Activated CD4-positive, alpha-beta T cell treated with anti-CD3 and anti-CD28 coated beads, Interleukin-2, amount 50 U/mL, for 48 hours (primary cell): Measurements from ENCODE around the gene FEZ2.

Source experiments
- DNase-seq, 2 experiments: peaks; one replicate each; pipeline ENCODE4 v3.0.0-alpha.2; 2020

FEZ2 gene

DNA sequence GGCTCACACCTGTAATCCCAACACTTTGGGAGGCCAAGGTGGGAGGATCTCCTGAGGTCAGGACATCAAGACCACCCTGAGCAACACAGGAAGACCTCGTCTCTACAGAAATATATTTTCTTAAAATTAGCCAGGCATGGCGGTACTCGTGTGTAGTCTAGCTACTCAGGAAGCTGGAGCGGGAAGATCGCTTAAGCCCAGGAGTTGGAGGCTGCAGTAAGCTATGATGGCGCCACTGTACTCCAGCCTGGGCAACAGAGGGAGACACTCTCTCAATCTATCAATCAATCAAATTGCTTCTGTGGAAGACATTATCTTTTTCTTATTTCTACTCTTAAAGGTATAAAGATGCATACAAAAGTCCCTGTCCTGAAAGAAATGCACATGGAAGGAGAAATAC, 11.3 kb downstream of the FEZ2 start:
- DNase-seq = no peak

GRCh38 chr2:36584148-36584794, 13.7 kb downstream of the FEZ2 start:
- DNase-seq = no peak

DNA sequence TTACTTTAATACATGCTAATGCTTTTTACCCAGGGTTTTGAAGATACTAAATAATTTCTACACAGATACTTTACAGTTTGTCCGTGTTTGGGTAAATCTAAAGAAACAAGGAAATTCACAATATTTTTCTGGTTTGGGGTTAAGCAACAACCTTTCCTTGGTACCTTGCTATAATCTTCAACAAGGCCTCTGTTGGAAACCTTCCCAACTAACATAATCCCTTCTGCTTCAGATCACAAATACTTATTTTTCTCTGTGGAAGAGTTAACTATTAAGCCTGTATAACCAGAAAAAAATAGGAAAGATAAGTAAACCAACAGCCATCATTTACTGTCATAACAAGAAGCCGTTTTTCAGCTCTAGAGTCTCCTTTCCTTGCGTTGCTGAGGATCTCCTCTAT, 15.0 kb downstream of the FEZ2 start:
- DNase-seq = no peak

GRCh38 chr2:36582538-36582937, 15.4 kb downstream of the FEZ2 start:
- no peak for DNase-seq

DNA sequence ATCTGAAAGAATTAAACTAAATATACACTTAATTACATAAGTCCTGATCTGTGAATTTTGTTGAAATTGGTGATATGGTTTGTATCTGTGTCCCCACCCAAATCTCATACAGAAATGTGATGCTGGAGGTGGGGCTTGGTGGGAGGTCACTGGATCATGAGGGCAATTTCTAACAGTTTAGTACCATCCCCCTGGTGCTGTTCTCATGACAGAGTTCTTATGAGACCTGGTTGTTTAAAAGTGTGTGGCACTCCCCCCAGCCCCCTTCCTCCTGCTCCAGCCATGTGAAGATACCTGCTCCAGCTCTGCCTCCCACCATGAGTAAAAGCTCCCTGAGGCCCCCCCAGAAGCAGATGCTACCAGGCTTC, 18.7 kb downstream of the FEZ2 start:
- DNase-seq = no peak

- DNase-seq = no peak
Observed at GRCh38 chr2:36578343-36579296, 19.3 kb downstream of the FEZ2 start.

- DNase-seq = no peak
Observed at GRCh38 chr2:36577884-36578283, 20.1 kb downstream of the FEZ2 start.

DNA sequence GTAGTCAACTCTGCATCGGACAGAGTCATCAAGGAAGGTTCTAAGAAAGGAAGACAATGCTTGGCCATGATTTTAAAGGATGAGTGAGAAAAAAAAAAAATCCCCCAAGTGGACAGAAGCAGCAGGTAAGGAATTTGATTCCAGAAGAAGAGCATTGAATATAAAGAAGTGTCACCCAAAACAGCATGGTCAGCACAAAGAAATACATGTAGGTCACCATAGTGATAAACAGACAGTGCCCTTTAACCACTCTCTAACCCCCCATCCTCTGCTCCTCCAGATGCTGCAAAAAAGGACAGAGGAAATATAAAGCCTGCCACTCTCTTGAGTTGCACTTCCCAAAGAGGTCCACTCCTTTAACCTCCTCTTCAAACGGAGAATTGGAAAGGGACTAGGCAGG, 23.4 kb downstream of the FEZ2 start:
- DNase-seq = no peak

DNA sequence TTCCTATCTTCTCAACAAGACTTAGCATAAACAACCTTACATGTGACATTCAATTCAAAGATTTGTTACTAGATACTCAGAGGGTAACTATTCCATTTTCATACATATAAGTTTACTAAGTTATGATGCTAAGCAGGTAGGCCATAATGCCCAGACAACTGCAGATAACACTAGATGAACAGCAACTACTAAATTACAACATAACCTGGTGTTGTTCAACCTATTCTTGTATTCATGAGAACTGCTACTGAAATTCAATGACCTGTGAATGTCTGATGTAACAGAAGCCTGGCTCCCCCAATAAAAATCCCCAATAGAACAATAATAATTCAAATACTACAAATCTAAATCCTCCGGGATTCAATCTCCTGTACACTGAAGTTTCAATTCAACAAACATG, 24.8 kb downstream of the FEZ2 start:
- no peak for DNase-seq

GRCh38 chr2:36572719-36573059, 25.3 kb downstream of the FEZ2 start:
- DNase-seq = no peak

DNA sequence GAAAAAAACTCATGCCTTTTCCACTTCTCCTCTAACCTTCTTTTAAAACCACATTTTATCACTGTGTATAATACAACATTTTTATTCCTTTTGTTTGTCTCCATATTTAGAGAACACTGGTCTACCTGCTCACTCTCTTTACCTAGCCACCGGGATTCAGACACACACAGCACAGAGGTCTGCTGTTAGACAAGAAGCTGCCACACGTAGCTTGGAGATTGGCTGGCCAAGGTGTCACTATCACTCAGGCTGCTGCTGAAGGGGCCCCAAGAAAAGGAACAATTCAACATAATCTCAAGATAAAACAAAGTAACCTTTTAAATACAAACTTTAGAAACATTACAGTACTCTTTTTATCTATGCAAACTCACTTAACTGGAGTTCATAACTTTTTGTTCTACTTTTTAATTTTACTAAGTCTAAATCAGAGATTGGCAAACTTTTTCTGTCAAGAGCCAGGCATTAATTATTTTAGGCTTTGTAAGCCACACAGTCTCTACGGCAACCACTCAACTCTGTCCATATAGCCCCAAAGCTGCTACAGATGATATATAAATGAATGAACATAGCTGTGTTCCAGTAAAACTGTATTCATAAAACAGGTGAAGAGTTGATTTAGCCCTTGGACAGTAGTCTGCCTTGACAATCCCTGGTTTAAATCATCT, 25.8 kb downstream of the FEZ2 start:
- no peak for DNase-seq

DNA sequence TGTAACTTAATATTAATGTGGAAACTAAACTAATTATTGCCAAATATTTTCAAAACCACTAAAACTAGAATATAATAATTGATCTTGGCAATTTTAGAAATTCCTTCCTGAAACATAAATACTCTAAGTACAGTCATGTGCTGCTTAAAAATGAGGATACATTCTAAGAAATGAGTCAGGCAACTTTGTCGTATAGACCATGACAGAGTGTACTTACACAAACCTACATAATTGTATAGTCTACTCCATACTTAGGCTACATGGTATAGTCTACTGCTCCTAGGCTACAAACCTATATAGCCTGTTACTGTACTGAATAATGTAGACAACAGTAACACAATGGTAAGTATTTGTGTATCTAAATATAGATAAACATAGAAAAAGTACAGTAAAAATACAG, 27.6 kb downstream of the FEZ2 start:
- DNase-seq = no peak

- no peak for DNase-seq
Observed at GRCh38 chr2:36569267-36569856, 28.6 kb downstream of the FEZ2 start.

- no peak for DNase-seq
Observed at GRCh38 chr2:36568516-36569246, 29.3 kb downstream of the FEZ2 start.

DNA sequence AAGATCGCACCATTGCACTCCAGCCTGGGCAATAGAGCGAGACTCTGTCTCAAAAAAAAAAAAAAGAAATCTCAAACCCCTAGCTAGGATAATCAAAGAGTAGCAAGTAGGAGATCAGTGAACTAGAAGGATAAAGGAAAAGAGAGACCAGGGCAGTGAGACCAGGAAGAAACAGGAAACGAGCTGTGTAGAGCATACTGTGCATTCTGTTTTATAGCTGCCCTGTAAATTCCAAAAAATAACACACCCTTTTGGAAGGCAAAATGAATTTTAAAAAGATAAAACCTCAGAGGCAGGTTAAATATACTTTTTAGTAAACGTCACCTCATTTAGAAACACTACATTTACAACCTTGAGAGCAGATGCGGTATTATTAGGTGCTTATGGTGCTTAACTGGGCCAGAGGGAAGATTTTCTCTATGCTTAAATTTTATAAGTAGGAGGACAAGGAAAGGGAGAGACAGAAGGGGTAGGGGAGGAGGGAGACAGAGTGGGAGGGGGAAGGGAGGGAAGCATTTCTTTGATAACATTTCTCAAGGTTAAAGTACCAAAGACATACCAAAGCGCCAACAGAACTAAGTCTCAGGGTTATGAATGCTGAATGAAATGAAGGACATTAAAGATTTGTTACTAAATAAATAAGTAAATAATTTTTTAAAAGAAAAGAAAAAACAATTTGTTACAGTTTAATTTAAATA, 30.1 kb downstream of the FEZ2 start:
- DNase-seq = no peak

GRCh38 chr2:36566887-36567286, 31.1 kb downstream of the FEZ2 start:
- no peak for DNase-seq

GRCh38 chr2:36565712-36566111, 32.3 kb downstream of the FEZ2 start:
- DNase-seq = no peak

DNA sequence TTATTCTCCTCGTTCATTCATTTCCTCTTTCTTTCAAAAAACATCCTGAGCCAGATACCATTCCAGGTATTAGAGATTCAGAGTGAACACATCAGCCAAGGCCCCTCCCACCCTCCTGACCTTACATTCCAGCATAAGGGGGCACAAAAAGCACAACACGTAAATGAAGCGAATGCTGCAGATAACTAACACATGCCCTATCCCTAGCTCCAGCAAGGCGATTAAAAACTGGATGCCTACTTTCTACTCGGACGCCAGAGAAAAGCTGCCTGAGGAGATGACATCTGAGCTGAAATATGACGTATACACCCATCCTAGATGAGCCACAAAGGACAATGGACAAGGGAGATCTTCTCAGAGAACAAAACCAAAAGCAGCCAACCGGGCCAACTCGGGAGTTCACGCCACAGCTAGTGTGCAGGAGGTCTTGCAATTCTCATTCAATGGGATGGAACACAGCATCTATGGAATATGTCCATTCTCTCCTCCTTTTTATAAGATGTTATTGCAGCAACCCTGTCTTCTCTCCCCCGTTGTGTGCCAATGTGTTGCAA, 33.5 kb downstream of the FEZ2 start:
- DNase-seq = no peak

DNA sequence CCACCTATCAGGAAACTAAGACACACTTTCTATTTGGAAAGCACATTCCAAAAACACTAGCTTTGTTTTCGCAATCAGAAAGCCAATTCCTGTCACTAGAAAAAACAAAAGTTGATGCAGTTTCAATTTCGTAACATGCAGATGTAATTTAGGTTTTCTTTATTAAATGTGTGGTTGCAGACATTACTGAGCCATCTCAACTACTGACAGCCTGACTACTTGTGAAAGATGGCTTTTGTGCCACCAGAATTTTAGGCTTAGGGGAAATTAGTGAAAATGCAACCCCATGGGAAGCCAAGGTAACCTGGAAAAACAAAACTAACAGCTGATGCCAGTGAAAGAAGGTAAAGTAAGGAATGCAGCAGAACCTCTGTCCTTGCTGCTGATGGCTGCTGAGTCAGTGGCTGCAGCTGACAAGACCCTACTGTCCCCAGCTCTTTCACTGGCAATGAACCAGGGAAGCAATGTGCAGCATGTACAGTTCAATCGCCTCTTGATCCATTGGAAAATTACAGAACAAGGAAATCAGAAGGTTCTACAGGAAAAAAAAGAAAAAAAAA, 34.9 kb downstream of the FEZ2 start:
- DNase-seq = no peak

DNA sequence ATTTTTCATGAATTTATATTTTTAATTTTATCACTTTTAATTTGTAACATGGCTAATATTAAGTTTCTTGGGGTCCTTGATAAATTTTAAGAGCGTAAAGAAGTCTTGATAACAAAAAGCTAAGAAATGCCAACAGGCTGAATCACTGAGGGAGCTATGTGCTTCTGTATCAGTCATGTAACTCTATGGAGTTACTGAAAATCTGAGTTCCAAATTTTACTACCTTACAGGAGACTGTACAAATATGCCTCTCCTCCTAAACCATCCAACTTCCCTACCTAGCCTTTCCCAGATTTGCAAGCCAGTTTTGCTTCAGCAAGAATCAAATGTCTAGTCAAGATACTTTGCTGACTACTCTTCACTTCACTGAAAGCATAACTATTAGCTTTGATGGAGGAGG, 35.7 kb downstream of the FEZ2 start:
- DNase-seq = no peak

DNA sequence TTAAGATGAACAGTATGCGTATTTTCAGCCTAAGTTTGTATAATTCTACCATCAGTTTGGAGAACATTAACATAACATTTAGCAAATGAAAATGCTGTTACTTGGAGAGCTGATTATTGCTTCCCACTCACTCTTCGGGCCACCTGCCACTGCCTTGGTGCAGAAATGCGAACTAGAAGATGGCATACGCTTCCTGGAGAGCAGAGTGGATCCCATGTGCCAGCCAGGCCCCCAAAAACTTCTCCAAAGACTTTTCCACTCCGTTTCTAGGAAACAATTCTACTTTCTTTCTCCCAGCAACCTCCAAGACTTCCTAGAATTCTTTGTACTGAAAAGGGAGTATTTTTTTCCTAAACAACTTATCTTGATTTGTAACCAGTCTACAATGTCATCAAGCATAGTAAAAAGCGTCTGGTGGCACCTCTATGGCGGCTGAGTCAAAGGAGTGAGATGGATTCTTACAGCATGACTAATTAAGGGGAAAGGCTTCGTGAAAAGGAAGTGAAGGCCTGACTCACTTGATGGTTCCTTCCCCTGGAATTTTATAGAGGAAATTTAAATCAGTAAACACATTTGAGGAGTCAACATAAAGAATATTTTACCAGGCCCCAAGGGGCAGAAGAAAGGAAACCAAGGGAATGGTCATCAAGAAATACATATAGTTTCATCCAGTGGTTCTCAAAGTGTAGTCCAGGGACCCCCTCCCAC, 36.6 kb downstream of the FEZ2 start:
- no peak for DNase-seq
